Parathyroid adenoma (tissue), 2 donors: ENCODE results near the gene C14orf132.

ENCODE experiments used
- H2AFZ ChIP-seq: fragments of 300-600 bp; sonication (generic); one replicate; pipeline ENCODE4 v1.7.0; 2017; ENCODE audit warnings: antibody characterized with exemption, mild to moderate bottlenecking
- H3K27ac ChIP-seq: fragments of 300-600 bp; sonication (generic); one replicate; pipeline ENCODE4 v1.7.0; 2017
- H3K27me3 ChIP-seq: fragments of 300-600 bp; sonication (generic); one replicate; pipeline ENCODE4 v1.7.0; 2017; ENCODE audit warnings: low read length; ENCODE audit not compliant: control insufficient read depth, insufficient read depth
- H3K36me3 ChIP-seq: fragments of 300-600 bp; sonication (generic); one replicate; pipeline ENCODE4 v1.7.0; 2017; ENCODE audit warnings: low read length; ENCODE audit not compliant: control insufficient read depth, insufficient read depth
- H3K4me1 ChIP-seq: fragments of 300-600 bp; sonication (generic); one replicate; pipeline ENCODE4 v1.7.0; 2017; ENCODE audit warnings: control low read depth
- H3K4me2 ChIP-seq: fragments of 300-600 bp; sonication (generic); one replicate; pipeline ENCODE4 v1.7.0; 2017; ENCODE audit warnings: low read length
- H3K4me3 ChIP-seq: fragments of 300-600 bp; sonication (generic); one replicate; pipeline ENCODE4 v1.7.0; 2017; ENCODE audit warnings: low read depth, low read length
- H3K79me2 ChIP-seq: fragments of 300-600 bp; sonication (generic); one replicate; pipeline ENCODE4 v1.7.0; 2017; ENCODE audit warnings: control low read depth
- H3K9ac ChIP-seq: fragments of 300-600 bp; sonication (generic); one replicate; pipeline ENCODE4 v1.7.0; 2017; ENCODE audit warnings: mild to moderate bottlenecking
- H3K9me3 ChIP-seq: fragments of 300-600 bp; sonication (generic); one replicate; pipeline ENCODE4 v1.7.0; 2017; ENCODE audit warnings: low read length; ENCODE audit not compliant: control insufficient read depth
- CTCF ChIP-seq: fragments of 300-600 bp; sonication (generic); IDR thresholded peaks from one replicate; pipeline ENCODE4 v1.7.0; 2017; ENCODE audit warnings: antibody characterized with exemption, mild to moderate bottlenecking
- donor health status: primary hyperparathyroidism.

C14orf132 gene

DNA sequence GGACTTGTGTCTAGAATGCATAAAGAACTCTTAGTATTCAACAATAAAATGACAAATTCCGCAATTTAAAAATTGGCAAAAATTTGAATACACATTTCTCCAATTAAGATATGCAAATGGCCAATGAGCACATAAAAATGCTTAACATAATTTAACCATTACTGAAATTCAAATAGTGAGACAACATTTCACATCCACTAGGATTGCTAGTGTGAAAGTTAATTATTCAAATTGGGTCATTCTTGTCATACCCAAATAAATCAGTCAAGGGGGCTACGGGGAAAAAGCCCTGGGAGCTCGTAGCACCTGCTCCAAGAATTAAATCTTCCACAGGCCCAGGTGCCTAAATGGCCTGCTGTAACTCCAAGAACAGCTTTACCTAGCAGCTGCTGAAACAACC, 25.0 kb upstream of the C14orf132 start:
- no peak for TF ChIP-seq CTCF
- no peak overlapping the region for H3K4me3 ChIP-seq
- H3K4me2 ChIP-seq: no peak overlapping the region
- H3K79me2 ChIP-seq: no peaks in the 10 kb centered on the region
- H3K27ac ChIP-seq: no peak overlapping the region
- H3K36me3 ChIP-seq: no peaks in the 10 kb centered on the region
- no peak overlapping the region for H2AFZ ChIP-seq
- no peaks in the 10 kb centered on the region for H3K27me3 ChIP-seq
- no peaks in the 10 kb centered on the region for H3K9me3 ChIP-seq
- no peak overlapping the region for H3K9ac ChIP-seq
- H3K4me1 ChIP-seq: no peaks in the 10 kb centered on the region

GRCh38 chr14:96016501-96017160, 22.5 kb upstream of the C14orf132 start:
- no peak overlapping the region for H3K9ac ChIP-seq
- H2AFZ ChIP-seq: no peak overlapping the region
- no peak overlapping the region for H3K4me2 ChIP-seq
- no peak overlapping the region for H3K4me3 ChIP-seq
- H3K27ac ChIP-seq: no peak overlapping the region
- no peaks in the 10 kb centered on the region for H3K36me3 ChIP-seq
- no peaks in the 10 kb centered on the region for H3K27me3 ChIP-seq
- TF ChIP-seq CTCF: no peak
- H3K79me2 ChIP-seq: no peaks in the 10 kb centered on the region
- no peaks in the 10 kb centered on the region for H3K9me3 ChIP-seq
- H3K4me1 ChIP-seq: no peaks in the 10 kb centered on the region

- Histone ChIP-seq H3K79me2 (no peaks in the 10 kb centered on the region), H3K9ac (no peak overlapping the region), H3K27me3 (no peaks in the 10 kb centered on the region), H3K27ac (no peak overlapping the region), H2AFZ (no peak overlapping the region), H3K4me1 (no peaks in the 10 kb centered on the region), H3K36me3 (no peaks in the 10 kb centered on the region), H3K9me3 (no peaks in the 10 kb centered on the region), H3K4me2 (no peak overlapping the region), H3K4me3 (no peak overlapping the region)
- no peak for TF ChIP-seq CTCF
These were observed 21.3 kb upstream of the C14orf132 start for GRCh38 chr14:96017882-96018281.

DNA sequence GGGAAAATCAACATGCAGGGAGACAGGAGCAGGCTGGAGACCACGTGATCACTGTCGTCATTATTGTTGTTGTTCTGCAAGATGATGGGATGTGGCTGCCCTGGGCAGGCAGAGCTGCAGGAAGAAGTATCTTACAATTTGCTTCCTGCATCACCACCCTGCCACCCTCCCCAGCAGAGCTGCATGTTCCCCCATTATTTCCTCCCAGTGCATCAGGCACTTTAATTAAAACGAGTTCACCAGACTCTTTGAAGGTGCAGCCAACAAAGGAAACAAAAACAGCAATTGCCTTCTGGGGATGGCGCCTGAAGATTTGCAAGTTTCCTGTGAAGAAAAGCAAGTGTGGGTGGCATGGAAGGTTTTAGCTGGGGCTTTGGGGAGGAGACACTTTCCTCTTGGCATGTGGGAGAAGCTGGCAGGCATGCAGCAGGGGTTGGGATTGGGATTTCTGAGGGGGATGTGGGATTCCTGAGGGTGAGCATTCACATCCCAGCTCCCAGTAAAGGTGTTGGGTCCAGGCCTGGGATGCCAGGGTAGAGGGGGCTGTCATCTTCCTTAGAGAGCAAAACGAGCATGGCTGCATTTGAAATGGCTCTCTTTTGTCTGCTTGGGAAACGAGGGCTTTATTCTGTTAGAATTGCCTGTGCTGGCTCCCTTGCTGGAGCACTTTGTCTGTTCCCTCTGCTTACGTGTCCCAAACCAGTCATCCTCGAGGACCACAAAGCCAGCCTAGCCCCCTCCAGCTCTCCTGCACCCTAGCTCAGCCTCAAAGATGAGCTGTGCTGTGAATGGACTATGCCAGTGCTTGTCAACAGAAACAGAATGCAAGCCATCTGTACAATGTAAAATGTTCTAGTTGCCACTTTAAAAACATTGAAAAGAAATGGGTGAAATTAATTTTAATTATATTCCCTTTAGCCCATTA, 11.5 kb upstream of the C14orf132 start:
- Histone ChIP-seq H3K27me3 (no peaks in the 10 kb centered on the region), H3K4me2 (no peak overlapping the region), H3K4me1 (no peaks in the 10 kb centered on the region), H3K27ac (no peak overlapping the region), H3K9me3 (no peaks in the 10 kb centered on the region), H3K4me3 (no peak overlapping the region), H3K36me3 (no peaks in the 10 kb centered on the region), H2AFZ (no peak overlapping the region), H3K79me2 (no peaks in the 10 kb centered on the region), H3K9ac (no peak overlapping the region)
- TF ChIP-seq CTCF: no peak
